Gastroesophageal sphincter (tissue), 3 donors: Measurements from ENCODE around the gene ARHGAP28.

ENCODE experiments used
- POLR2AphosphoS5 ChIP-seq: sonication (generic); formaldehyde crosslinking; IDR thresholded peaks from one replicate; pipeline ENCODE4 v1.6.1; 2017; ENCODE audit warnings: antibody characterized with exemption
- TF ChIP-seq, protein P1 (sequence below), 4 experiments: fragments of 200-600 bp in 2 of 4; fragments of 450-650 bp in 2 of 4; sonication (generic) in 1 of 4; IDR thresholded peaks; one replicate each; pipeline ENCODE4 v1.5.1; 2017 to 2019; ENCODE audit warnings: antibody characterized with exemption in 4 of 4, mild to moderate bottlenecking in 2 of 4, moderate library complexity in 2 of 4

DNA sequence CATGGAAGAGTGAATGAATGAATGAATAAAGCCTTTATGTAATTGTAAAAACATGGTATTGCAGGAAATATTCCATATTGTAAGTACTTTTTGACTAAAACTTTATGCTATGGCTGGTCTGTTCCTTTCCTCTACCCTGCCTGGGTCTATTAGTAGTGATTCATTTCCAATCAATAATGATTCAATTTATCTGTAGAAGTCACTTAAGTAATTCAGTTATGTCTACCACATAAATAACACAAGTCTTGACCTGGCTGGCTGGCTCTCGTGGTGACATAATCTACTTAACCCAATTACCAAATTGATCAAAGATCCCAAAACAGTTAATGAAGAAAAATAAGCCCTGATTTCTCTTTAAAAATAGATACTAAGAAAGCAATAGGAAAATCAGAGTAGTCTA lies 7.8 kb upstream of the ARHGAP28 start:
- TF ChIP-seq, protein P1, sequence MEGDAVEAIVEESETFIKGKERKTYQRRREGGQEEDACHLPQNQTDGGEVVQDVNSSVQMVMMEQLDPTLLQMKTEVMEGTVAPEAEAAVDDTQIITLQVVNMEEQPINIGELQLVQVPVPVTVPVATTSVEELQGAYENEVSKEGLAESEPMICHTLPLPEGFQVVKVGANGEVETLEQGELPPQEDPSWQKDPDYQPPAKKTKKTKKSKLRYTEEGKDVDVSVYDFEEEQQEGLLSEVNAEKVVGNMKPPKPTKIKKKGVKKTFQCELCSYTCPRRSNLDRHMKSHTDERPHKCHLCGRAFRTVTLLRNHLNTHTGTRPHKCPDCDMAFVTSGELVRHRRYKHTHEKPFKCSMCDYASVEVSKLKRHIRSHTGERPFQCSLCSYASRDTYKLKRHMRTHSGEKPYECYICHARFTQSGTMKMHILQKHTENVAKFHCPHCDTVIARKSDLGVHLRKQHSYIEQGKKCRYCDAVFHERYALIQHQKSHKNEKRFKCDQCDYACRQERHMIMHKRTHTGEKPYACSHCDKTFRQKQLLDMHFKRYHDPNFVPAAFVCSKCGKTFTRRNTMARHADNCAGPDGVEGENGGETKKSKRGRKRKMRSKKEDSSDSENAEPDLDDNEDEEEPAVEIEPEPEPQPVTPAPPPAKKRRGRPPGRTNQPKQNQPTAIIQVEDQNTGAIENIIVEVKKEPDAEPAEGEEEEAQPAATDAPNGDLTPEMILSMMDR (IDR thresholded peaks at IDR 0.05): no peak
- TF ChIP-seq POLR2AphosphoS5: no peak
